ENCODE data around the gene TCF12. TPM values are rescaled to one million over a fixed set of nuclear protein-coding genes. Genes with fewer than 3 reads are reported as not detected.

The TCF12 gene
- 100 to 1,000 TPM; 164 to 198 (median 174) TPM for total RNA-seq

DNA sequence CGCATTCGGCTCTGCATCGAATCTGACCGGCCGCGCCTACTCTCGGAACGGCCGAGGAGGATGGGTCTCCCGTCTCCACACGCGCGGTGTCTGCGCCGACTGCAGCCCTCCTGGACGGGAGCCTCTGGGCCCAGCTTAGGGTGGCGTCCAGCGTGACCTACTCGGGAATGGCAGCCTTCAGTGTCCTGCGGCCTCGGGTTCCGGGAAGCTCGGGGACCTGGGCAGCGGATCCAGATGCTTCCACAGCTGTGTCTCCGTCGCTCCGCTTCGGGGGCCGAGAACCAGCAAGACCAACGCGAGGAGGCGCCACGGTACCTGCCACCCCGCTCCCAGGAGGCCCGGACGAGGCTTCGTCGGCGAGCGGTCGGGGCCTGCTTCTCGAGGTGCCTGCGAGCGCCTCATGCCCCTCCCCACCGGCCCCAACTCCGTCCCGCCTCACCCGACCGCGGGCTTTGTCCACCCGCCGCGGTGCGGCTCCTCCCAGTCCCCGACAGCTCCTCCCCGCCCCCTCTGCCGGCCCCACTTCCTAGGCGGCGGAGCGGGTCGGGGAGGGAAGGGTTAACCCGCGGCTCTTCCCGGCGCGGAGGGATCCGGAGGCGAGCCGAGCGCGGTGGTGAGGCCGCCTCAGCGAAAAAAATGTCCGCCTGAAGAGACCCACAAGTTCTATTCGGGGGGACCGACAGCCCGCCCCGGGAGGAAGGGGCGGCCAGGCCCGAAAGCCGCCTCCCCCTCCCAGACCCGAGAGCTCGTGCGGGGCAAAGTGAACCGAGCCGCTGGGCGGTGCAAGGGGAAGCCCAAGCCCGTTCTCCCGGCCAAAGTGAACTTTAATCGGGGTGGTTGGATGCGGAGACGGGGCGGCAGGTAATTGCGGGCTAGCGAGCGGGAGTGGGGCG is at the start of gene TCF12:
TSS of gene TCF12 (plus strand) at position 599 of the 893 bp plus-strand sequence. CDS start 1,270 bp downstream, outside the sequence.
- intact Hi-C loops (cut with DNase I; ENCODE audit: low total_unique reads), result no loop called here
- H3K4me1 ChIP-seq, result no peaks in the 10 kb centered on the region
- H3K27me3 ChIP-seq, result no peaks in the 10 kb centered on the region
- peak within 1 kb of the TSS; percentile 83 to 87 (median 85) for H3K4me3 ChIP-seq
- DNase-seq (ENCODE audit: low spot score in 2 of 2), result peak; percentile 85 to 88
- peaks cover 5% of the 10 kb centered on the region for H3K36me3 ChIP-seq
- H3K9me3 ChIP-seq, result no peaks in the 10 kb centered on the region
- peak within 1 kb of the TSS; percentile 94 to 96 for H3K27ac ChIP-seq
- TF ChIP-seq POLR2AphosphoS5 (IDR thresholded peaks at IDR 0.05), result peak; percentile 92 to 96 (median 93)
- peak; percentile 57 for TF ChIP-seq POLR2A (IDR thresholded peaks at IDR 0.05)
- TF ChIP-seq, protein P1, sequence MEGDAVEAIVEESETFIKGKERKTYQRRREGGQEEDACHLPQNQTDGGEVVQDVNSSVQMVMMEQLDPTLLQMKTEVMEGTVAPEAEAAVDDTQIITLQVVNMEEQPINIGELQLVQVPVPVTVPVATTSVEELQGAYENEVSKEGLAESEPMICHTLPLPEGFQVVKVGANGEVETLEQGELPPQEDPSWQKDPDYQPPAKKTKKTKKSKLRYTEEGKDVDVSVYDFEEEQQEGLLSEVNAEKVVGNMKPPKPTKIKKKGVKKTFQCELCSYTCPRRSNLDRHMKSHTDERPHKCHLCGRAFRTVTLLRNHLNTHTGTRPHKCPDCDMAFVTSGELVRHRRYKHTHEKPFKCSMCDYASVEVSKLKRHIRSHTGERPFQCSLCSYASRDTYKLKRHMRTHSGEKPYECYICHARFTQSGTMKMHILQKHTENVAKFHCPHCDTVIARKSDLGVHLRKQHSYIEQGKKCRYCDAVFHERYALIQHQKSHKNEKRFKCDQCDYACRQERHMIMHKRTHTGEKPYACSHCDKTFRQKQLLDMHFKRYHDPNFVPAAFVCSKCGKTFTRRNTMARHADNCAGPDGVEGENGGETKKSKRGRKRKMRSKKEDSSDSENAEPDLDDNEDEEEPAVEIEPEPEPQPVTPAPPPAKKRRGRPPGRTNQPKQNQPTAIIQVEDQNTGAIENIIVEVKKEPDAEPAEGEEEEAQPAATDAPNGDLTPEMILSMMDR (IDR thresholded peaks at IDR 0.05), result peak in 1 of 3 donors; percentile 51

DNA sequence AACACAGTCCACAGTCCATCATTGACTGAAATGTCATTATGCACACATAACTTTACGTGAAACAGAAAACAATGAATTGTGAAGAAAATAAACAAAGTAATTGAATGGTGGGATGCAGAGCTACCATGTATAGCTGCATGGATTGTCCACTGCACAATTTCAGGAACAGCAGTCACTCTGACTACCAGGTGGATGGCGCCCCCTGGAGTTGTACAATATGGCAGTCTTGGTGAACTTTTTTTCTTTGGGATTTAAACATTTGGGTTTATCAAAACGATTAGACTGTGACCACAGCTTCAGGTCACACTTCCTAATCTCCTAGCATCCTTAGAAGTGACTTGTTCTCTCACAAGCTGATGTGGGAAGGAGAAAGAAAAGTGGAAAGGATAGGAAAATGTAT is 48.9 kb upstream of the TCF12 start:
- intact Hi-C loops (cut with DNase I; ENCODE audit: low total_unique reads), result no loop called here
- Histone ChIP-seq H3K36me3 (no peaks in the 10 kb centered on the region), H3K27me3 (no peaks in the 10 kb centered on the region), H3K4me1 (no peaks in the 10 kb centered on the region), H3K4me3 (no peak overlapping the region), H3K9me3 (no peaks in the 10 kb centered on the region), H3K27ac (no peak overlapping the region)
- DNase-seq (ENCODE audit: low spot score in 2 of 2), result no peak
- no peak for TF ChIP-seq POLR2A (IDR thresholded peaks at IDR 0.05)
- TF ChIP-seq, protein P1 (IDR thresholded peaks at IDR 0.05), result peak in 2 of 3 donors; percentile 33 to 53

DNA sequence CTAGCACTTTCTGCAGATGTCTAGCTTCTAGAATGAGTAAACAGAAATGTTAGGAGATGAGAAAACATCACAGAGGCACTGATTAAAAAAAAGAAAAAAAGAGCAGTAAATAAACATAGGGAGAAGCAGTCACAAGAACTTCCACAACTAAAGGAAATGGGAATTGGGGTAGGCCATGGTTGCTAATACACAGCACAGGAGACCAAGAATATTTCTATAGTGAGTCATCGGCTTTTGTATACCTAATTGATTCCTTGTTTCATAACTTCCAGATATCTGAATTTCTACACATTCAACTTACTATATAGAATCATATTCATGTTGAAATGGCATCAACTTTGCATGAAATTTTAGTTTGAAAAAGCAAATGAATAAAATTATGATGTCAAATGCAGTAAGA is 47.3 kb upstream of the TCF12 start:
- no peak overlapping the region for H3K4me3 ChIP-seq
- H3K9me3 ChIP-seq, result no peaks in the 10 kb centered on the region
- H3K27ac ChIP-seq, result no peak overlapping the region
- TF ChIP-seq POLR2AphosphoS5 (IDR thresholded peaks at IDR 0.05) (no peak), POLR2A (IDR thresholded peaks at IDR 0.05) (no peak)
- TF ChIP-seq, protein P1 (IDR thresholded peaks at IDR 0.05), result no peak
- H3K4me1 ChIP-seq, result no peaks in the 10 kb centered on the region
- no peaks in the 10 kb centered on the region for H3K27me3 ChIP-seq
- H3K36me3 ChIP-seq, result no peaks in the 10 kb centered on the region
- DNase-seq (ENCODE audit: low spot score in 2 of 2), result no peak
- intact Hi-C loops (cut with DNase I; ENCODE audit: low total_unique reads), result no loop called here

DNA sequence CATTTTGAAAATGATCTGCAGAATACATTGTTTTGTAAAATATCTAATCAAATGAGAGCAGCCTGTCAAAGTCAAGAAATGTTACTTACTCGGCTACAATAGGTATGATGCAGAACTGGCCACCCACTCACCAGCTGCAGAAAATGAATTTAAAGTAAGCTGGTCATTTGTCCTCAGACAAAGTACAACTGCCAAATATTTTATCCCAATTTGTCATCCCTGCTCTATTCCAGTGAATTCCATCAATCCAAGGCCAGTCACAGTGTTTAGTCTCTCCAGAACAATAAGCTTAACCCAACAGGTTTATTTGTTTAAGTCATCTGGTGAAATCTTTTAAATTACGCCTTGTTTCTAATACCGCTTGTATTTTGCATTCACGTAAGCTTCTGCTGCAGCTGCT is 46.6 kb upstream of the TCF12 start:
- H3K27me3 ChIP-seq, result no peaks in the 10 kb centered on the region
- no peaks in the 10 kb centered on the region for H3K36me3 ChIP-seq
- no peak overlapping the region for H3K4me3 ChIP-seq
- no peaks in the 10 kb centered on the region for H3K4me1 ChIP-seq
- no peak for DNase-seq (ENCODE audit: low spot score in 2 of 2)
- no peak overlapping the region for H3K27ac ChIP-seq
- no peaks in the 10 kb centered on the region for H3K9me3 ChIP-seq
- intact Hi-C loops (cut with DNase I; ENCODE audit: low total_unique reads), result no loop called here
- no peak for TF ChIP-seq POLR2AphosphoS5 (IDR thresholded peaks at IDR 0.05)
- TF ChIP-seq POLR2A (IDR thresholded peaks at IDR 0.05), result no peak

DNA sequence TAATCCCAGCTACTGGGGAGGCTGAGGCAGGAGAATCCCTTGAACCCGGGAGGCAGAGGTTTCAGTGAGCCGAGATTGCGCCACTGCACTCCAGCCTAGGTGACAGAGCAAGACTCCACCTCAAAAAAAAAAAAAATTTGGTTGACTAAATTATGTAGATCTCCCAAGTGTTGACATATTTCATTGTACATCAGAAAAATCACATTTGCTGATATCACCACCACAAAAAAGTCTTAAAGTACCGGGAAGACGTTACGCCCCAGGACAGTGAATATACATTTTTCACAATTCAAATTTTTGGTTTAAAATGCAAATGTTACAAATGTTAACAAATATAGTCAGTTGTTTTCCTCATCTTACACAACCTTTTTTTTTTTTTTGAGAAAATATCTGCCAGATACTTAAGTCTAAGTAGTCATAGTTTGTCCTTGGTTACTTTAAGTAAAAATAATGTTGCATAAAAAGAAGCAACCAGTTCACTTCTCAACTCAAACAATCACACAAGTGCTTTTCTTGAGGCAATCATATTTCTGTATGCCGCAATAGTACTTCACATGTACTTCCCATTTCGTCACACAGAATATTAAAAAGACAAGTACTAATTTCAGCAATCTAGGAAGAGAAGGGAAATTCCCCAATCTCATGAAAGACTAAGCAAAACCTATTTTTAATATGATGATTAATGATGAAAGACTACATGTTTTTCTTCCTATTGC is 41.0 kb upstream of the TCF12 start:
- H3K36me3 ChIP-seq, result no peaks in the 10 kb centered on the region
- no peak for DNase-seq (ENCODE audit: low spot score in 2 of 2)
- H3K9me3 ChIP-seq, result no peaks in the 10 kb centered on the region
- H3K27ac ChIP-seq, result no peak overlapping the region
- H3K4me1 ChIP-seq, result no peaks in the 10 kb centered on the region
- TF ChIP-seq, protein P1 (IDR thresholded peaks at IDR 0.05), result no peak
- TF ChIP-seq POLR2AphosphoS5 (IDR thresholded peaks at IDR 0.05) (no peak), POLR2A (IDR thresholded peaks at IDR 0.05) (no peak)
- no peaks in the 10 kb centered on the region for H3K27me3 ChIP-seq
- no peak overlapping the region for H3K4me3 ChIP-seq
- intact Hi-C loops (cut with DNase I; ENCODE audit: low total_unique reads), result loop anchor here (5.0 kb wide), 1 partner anchor 345 kb away; no protein-coding TSS in a partner anchor
